SIG-M5 treated with dmso at 0.1 percent for 504 hours (cell line): ENCODE data around the gene SLC5A6.
"Not testable (repeated sequence)": the region's sequence is repeated elsewhere in the genome, so short reads cannot be mapped to it uniquely, and the experiment has no call there.

ENCODE experiments used
- DNase-seq: peaks from one replicate; lab custom pipeline; 2025; ENCODE audit not compliant: unreplicated experiment; lab: John Stamatoyannopoulos, UW

Gene SLC5A6

GRCh38 chr2:27177441-27178351 is 34.4 kb downstream of the SLC5A6 start:
- DNase-seq, result no peak

DNA sequence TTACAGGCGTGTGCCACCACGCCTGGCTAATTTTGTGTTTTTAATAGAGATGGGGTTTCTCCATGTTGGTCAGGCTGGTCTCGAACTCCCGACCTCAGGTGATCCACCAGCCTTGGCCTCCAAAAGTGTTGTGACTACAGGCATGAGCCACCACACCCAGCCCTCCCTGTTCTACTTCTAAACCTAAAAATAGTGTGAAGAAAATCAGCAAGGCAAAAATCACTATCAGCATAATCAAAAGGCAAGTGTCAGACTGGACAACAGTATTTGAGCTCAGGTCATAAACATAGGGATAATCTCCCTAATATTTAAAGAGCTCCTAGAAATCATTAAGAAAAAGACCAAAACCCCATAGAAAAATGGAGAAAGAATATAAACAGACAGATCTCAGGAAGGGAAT is 36.3 kb downstream of the SLC5A6 start:
- DNase-seq, result not testable (repeated sequence)

GRCh38 chr2:27175330-27175729 is 36.7 kb downstream of the SLC5A6 start:
- no peak for DNase-seq

- DNase-seq, result no peak
Measured at GRCh38 chr2:27174638-27175037, 37.4 kb downstream of the SLC5A6 start.

DNA sequence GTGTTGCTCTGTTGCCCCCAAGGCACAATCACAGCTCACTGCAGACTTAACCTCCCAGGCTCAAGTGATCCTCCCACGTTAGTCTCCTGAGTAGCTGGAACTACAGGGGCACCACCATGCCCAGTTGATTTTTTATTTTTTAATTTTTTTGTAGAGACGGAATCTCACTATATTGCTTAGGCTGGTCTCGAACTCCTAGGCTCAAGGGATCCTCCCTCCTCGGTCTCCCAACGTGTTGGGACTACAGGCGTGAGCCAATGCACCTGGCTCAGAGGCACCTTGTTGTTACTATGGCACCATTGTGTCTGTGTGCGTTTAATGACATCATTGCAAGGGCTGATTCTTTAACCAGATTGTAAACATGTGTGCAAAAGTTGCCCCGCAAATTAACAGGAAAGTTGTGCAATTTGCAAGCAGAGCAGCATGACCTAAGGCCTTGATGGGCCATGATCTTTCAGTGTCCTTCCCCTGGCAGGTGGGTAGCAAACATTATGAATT is 40.7 kb downstream of the SLC5A6 start:
- no peak for DNase-seq

- no peak for DNase-seq
Measured at GRCh38 chr2:27170581-27171337, 41.3 kb downstream of the SLC5A6 start.

GRCh38 chr2:27164960-27165763 is 46.9 kb downstream of the SLC5A6 start:
- DNase-seq, result no peak

DNA sequence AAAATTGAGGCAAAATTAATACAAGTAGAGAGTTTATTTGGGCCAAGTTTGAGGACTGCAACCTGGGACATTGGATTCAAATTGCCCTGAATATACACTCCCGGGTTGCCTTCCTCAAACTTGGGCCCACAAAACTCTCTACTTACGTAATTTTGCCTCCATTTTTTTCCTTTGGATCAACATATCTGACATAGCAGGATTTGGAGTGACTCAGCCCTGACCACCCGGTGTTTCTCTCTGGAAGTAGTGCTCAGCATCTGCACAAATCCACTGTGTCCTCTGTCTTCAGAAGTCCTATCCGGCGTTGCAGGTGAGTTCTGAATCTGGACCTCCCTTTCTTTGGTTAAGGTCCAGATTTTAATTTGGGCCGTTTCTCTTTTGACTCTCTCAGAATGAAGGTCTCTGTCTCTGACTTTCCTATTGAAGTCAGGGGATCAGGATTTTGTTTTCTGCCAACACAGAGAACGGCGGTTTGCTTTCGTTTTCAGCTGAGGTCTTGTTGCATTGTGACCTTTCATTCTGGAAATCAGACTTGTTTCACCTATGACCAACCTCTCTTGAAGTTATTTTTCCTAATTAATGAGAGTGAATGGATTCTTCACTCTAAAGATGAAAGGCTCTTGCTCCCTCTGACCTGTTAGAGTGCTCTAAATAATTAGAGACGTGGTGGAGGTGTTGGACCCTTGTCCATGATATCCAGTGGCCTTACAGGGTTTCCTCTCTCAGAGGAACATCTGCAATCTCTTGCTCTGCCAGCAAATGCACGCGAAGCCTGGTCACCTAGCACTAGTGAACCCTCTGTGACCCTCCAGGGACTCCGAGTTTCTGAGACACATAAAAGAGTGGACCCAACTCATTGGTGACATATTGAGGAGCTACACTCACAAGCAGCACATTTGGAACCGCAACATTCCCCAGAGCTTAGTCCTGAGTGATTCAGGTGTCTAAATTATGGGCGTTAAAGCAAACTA is 49.6 kb downstream of the SLC5A6 start:
- no peak for DNase-seq

DNA sequence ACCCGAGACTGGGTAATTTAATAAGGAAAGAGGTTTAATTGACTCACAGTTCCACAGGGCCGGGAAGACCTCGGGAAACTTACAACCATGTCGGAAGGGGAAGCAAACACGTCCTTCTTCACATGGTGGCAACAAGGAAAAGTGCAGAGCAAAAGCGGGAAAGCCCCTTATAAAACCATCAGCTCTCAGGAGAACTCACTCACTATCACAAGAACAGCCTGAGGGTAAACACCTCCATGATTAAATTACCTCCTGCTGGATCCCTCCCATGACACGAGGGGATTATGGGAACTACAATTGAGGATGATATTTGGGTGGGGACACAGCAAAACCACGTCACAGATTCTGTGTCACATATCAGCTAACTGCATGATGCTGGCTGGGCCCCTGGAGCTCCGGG is 51.9 kb downstream of the SLC5A6 start:
- no peak for DNase-seq

GRCh38 chr2:27159271-27159670 is 52.8 kb downstream of the SLC5A6 start:
- DNase-seq, result no peak

GRCh38 chr2:27158468-27158867 is 53.6 kb downstream of the SLC5A6 start:
- DNase-seq, result no peak

GRCh38 chr2:27155069-27155520 is 57.0 kb downstream of the SLC5A6 start:
- DNase-seq, result no peak

- DNase-seq, result no peak
Measured at GRCh38 chr2:27154488-27154887, 57.6 kb downstream of the SLC5A6 start.

- no peak for DNase-seq
Measured at GRCh38 chr2:27152796-27153464, 59.1 kb downstream of the SLC5A6 start.

- no peak for DNase-seq
Measured at GRCh38 chr2:27152102-27152795, 59.8 kb downstream of the SLC5A6 start.

DNA sequence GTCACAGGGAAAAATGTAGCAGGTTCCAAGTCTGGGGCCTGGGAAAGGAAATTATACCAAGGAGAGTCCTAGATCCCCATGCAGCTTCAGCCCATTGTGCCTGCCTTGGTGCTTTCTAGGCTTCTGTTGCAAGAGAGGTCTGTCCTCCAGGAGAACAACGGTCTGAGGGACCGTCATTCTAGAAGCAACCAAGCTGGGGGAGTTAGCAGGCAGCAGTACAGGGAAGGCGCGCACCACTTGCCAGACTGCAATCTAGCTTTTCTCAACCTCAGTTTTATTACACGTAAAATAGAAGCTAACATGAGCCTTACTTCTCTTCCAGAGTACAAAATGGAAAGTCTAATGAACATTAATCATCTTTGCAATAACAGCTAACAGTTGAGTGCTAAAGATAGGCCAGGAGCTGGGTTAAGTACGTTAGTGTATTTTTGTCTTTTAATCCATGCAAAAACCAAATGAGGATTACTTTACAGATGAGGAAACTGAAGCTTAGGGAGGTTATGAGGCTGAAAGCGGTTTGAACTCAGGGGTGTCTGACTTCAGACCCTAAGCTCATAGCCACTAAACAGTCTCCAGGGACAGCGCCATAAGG is 61.3 kb downstream of the SLC5A6 start:
- no peak for DNase-seq
